HG02588 (cell line): ENCODE measurements around the gene AMER1.
A peak's percentile ranks its signal among the peaks of the same experiment; 100 is the strongest.
"Not testable (repeated sequence)": the region's sequence is repeated elsewhere in the genome, so short reads cannot be mapped to it uniquely, and the experiment has no call there.

Source experiments
- ATAC-seq: cut with Tn5 transposase; IDR thresholded peaks from one replicate; pipeline ENCODE4 v1.9.1; 2021; ENCODE audit warnings: mild to moderate bottlenecking, moderate library complexity; ENCODE audit not compliant: unreplicated experiment

AMER1 gene

GRCh38 chrX:64205441-64205734 lies at the start of gene AMER1:
Gene AMER1, minus strand, starts transcription at chrX:64205708. Its CDS starts 12,422 bp downstream, at chrX:64193286.
- peak; percentile 41 for ATAC-seq

- ATAC-seq: no peak
These were observed 24.8 kb upstream of the AMER1 start, which contains the start of gene ASB12 for GRCh38 chrX:64230123-64230970. Gene ASB12, minus strand, starts transcription at chrX:64230607. Its CDS starts 4,957 bp downstream, at chrX:64225650.

DNA sequence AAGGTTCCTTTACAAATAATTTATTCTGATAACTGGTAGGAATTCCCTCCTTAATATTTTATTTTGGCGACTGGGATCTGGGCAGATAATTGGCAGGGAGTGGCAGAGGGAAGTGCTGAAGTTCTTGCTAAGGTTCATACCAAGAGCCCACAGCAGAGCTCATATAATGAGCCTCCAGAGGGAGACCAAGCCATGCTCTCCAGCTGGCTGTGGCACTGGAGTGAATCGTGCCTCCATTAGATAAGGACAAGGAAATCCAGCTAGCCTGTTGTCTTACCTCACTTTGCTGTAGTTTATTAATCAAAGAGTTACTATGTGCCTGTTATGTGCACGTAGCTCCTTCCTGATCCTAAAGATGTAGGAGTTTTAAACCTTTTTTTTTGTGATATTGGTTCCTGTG lies 23.6 kb upstream of the AMER1 start:
- ATAC-seq: no peak

GRCh38 chrX:64218023-64218422 lies 12.5 kb upstream of the AMER1 start:
- no peak for ATAC-seq

- ATAC-seq: not testable (repeated sequence)
These were observed 8.5 kb upstream of the AMER1 start for GRCh38 chrX:64213989-64214388.

- no peak for ATAC-seq
These were observed 1.2 kb upstream of the AMER1 start for GRCh38 chrX:64206556-64207162.

DNA sequence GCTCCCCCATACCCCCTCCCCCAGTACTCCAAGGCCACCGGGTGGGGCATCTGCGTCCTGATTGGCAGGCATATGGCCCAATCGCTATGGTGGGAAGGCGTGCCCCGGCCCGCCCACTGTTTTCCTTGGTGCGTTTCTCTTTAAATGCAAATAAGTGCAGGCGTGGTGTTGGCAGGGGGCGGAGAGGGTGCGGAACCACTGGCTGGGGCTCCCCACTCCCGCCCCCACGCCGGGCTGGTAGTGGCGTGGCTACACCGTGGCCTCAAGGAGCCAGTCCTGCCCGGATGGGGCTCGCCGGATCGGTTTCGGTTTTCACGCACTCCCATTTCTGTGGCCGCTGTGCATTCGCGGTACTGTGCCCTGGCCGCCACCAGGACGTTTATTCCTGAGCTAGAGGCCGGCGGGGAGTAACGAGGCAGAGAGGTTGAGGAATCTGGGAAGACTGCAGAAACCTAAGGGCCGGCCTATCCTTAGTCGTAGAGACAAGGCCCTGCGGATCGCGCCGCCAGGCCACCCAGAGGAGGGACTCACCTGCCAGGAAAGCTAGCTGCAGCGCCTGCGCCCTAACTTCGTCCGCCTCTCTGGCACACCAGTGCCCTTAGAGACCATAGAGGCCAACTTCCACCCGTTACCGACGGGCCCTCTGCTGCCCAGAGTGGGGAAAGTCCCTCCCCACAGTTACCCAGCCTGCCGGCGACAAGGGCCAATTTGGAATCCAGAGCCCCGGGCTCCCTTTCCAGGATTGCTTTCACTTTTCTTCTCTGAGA lies 410 bp upstream of the AMER1 start:
- peak; percentile 90 for ATAC-seq

DNA sequence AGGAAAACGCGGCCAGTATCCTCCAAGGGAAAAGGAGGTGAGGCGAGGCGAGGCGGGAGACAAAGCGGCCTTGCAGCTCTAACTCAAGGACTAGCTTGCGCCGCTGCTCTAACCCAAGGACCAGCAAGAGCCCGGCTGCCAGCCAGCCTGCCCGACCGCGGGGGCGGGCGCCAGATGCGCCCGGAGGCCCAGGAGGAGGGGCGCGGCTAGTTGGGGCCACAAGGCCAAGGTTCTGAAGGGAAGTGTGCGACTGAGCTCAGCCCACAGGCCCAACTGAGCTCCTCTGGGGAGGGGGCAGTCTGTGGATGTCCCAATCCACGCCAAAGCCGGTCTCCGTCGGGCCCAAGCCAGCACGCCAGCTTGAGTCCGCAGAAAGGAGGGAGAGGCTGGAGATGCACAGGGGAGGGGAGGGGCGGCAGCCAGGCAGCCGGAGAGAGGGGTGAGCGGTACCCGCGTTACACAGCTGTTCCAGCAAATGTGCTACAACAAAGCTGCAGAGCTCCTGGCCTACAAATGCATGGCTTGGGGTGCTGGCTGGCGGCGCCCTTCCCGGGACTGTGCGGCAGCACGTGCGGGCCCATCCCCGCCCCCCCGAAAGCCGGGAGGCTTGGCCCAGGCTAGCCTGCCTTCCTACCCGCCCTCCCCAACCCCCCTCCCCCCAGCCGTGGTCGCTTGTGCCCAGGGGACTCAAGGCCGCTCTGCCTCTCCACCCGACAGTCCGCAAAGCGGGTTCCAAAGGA lies 637 bp downstream of the AMER1 start:
- ATAC-seq: no peak

GRCh38 chrX:64204252-64204651 lies 1.3 kb downstream of the AMER1 start:
- no peak for ATAC-seq

GRCh38 chrX:64202808-64203325 lies 2.6 kb downstream of the AMER1 start:
- ATAC-seq: no peak

- no peak for ATAC-seq
These were observed 7.5 kb downstream of the AMER1 start for GRCh38 chrX:64198036-64198435.

GRCh38 chrX:64196606-64197005 lies 8.9 kb downstream of the AMER1 start:
- ATAC-seq: no peak

GRCh38 chrX:64195862-64196261 lies 9.6 kb downstream of the AMER1 start:
- no peak for ATAC-seq

GRCh38 chrX:64192673-64193072 lies 12.8 kb downstream of the AMER1 start:
- no peak for ATAC-seq

GRCh38 chrX:64192040-64192439 lies 13.5 kb downstream of the AMER1 start:
- no peak for ATAC-seq

GRCh38 chrX:64191281-64192010 lies 14.1 kb downstream of the AMER1 start:
- no peak for ATAC-seq

DNA sequence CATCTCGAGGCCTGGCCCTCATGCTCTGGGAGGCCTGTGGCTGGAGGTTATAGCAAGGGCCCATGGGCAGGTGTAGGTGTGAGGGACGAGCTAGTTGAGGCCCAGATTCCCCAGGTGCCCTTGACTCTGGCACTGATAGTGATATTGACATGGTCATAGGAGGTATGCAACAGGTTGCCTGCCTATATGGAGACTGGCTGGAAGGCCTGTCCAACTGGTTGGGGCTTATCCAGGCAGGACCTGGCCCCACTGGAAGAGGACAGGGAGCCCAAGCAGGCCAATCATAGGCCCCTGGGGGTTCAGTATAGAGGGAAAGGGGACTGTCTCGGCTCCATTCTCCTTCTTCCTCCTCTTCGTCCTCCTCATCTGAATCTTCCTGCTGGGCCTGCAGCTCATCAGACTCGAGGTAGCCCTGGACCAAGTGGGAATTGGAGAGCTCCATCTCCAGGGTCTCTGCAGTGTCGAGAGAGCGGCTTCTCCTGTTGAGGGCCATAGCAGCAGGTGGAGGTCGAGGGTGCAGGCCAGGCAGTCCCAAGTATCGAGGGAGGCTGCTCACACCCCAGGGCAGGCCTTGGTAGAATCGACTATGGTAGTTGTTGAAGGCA lies 15.3 kb downstream of the AMER1 start:
- ATAC-seq: no peak

DNA sequence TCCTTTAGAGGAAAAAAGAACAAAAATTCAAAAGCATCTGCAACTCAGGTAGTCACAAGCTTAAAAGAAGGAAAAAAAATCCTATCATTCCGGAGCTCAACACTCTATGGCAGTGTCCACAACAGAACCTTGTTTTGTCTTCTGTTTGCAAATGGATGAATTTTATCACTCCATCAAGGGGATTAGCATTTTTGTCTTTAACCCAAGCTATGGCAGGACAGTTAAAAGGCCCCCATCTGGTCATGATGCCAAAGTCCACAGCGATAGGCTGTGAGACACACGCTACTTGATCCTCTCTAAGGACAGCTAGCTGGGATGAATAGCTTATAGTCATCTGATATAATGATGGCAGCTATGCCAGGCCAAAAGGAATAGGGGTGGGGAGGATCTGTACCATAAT lies 16.6 kb downstream of the AMER1 start:
- no peak for ATAC-seq

- no peak for ATAC-seq
These were observed 17.8 kb downstream of the AMER1 start for GRCh38 chrX:64187762-64188150.
